ENCODE measurements around the gene HOXC6.
A peak's percentile ranks its signal among the peaks of the same experiment; 100 is the strongest.

The HOXC6 gene

DNA sequence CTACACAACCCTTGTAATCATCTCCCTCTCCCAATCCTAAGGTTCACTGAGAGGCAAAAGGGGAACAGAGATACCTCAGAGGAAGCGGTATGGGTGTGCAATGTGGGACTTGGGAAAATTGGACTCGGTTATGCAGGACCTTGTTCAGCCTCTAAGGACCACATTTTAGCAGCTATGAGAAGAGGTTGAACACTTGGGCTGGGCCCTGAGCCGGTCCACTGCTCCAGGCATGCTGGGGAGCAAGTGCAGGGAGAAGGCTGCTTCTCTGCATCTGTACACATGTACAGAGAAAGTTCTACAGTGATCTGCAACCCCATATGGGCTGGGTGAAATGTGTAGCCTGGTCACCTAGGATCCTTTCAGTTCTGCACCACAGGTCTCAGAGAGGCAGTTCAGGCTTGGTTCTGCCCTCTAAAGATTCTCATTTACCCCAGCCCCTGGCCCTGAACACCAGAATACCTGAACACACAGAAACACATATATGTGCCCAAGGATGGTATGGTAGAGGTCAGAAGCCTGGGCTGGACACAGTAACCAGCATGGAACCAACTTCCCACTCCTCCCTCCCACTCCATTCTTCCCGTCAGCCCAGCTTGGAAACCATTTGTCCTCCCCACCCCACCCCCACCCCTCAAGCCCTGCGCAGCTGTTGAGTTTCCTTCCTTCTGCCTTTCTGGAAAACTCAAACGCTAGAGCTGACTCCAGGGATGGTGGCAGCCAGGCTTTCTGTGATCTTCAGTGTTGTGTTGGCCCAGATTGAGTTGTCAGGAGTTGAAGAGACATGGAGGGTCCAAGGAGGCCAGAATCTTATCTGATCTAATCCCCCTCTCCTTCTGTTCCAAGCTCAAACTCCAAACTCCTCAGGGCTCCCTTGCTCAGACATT, 15.0 kb downstream of the HOXC6 start:
- DNase-seq = no peak

DNA sequence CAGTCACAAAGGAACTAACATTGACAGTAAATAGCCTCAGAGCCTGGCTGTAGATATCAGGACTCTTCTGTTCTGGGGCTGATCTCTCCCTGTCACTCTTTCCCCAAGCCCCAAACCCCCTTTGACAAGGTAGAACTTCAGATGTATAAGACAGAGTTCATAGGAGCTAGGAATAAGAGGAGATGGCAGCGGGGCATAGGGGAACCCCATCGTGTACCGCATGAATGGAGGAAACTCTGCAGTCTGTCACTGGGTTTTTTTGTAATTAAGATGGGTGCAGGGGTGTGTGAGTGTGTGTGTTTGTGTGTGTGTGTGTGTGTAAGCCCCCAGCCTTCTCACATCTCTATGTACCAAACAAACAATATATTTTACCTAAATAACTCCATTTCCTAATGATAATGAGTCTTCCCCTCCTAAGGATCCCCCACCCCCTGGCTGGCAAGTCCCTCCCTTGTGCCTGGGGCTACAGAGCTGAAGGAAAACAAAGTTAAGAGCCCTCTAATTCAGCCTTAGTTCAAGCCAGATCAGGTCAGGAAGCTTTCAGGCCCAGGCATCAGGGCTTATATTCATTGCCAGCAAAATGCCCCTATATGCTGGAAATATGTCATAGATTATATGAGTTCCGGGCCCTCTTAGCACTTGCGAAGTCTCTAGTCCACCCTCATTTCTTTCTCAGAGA, 16.3 kb downstream of the HOXC6 start:
- no peak for DNase-seq

DNA sequence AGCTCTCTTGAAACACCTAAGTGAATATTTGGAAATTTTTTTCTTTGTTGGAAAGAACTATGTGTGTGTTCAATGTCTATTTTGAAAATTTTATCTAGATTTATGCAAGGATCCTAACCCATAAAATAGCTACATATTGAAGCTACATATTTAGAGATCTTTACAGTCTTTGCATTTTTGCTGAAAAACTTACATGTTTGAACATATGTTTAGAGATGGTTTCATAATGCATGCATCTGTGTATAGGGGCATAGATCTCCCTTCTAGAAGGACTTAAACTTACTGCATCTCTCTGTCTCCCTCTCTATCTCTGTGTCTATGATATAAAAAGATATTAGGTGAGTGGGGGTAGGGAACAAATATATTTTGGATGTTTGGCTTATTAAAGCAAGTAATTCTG, 17.2 kb downstream of the HOXC6 start:
- DNase-seq = no peak

DNA sequence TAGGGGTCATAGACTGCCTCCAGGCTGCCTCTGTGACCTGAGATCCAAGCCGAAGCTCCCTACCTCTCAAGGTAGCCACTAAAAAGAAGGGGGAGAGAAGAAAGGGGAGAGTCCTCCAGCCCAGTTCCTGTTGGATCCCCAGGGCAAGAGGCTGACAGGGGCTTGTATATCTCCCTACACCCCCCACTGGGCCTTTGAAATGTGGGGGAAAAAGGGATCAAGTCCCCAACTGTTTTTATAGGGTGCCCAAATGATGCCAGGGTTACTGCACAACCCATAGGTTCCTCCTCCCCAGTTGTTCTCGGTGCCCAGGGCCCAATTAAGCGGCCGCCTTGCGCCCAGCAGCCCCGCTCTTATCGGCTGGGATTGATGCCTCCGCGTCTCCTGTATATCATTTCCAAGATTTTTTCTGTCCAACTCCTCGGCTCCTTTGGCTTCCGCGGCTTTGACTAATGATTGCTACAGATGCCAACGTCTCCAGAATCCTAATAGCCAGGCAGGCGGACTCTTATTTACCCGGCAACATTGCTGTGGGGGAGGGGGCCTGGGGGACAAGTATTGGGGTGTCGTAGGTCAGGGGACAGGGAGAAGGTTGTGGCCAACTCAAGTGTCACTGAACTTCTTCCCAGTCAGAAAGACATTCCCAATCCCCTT, 17.8 kb downstream of the HOXC6 start:
- DNase-seq = no peak

DNA sequence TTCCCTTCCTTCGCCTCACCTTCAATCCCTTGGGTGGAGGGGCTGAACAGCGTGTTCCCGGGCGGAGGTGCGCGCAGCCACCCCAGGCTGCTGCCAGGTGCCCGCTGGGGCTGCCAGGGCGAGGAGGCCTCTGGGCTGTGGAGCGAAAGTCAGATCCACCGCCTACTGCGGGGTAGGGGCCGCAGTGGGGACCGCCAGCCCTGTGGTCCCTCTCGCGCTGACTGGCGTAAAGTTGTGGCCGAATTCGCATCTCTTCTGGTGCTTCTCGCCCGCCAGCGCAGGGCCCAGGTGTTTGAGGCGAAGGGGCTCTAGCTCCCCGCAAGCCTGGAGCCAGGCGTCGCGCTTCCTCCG, 18.5 kb downstream of the HOXC6 start:
- no peak for DNase-seq

DNA sequence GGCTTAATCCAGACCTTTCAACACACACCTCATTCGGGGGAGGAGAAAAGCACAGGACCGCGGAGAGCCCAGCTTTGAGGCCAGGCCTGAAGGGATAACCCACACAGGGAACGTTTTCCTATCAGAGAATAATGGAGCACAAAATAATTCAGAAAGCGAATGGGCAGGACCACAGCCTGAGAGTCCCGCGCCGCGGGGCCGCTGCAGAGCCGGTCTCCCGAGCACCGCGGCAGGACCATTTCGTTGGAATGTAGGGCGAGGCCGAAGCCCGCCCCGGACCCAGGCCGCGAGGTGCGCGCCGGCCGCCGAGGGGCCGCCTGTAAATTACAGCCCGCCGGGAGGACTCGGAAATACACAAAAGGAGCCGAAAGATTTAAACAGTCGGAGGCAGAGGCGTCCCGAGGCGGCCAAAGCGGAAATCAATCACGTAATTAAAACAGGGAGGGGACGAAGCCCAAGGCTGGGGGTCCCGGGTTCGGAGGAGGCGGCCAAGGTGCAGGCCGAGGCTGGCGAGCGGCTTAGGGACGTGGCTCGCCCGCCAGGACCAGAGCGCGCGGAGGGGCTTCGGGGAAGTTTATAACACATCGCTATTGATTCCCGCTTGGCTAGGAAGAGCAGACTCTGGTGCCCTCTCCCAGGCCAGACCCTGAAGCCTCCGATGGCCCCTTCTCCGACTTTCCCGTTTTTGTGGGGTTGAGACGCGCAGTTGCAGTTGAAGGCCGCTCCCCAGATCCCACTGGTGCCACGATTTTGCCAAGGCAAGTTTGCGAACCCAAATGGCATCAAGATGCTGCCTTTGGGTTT, 19.1 kb downstream of the HOXC6 start:
- DNase-seq = no peak

DNA sequence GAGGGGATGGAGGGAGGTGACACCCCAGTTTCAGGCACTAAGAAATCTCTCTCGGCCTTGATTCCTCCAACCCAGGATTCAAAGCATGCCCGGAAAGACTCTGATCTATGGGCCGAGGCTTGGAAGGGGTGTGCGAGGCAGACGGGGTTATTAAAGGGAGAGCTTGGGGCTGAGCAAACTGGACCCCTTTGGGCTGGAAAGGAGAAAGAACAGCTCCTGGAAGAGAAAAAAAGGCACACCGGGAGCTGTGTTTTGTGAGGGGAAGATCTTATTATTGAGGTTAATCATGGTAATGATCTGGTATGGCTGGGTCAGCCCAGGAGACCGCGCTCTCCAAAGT, 19.7 kb downstream of the HOXC6 start:
- no peak for DNase-seq

DNA sequence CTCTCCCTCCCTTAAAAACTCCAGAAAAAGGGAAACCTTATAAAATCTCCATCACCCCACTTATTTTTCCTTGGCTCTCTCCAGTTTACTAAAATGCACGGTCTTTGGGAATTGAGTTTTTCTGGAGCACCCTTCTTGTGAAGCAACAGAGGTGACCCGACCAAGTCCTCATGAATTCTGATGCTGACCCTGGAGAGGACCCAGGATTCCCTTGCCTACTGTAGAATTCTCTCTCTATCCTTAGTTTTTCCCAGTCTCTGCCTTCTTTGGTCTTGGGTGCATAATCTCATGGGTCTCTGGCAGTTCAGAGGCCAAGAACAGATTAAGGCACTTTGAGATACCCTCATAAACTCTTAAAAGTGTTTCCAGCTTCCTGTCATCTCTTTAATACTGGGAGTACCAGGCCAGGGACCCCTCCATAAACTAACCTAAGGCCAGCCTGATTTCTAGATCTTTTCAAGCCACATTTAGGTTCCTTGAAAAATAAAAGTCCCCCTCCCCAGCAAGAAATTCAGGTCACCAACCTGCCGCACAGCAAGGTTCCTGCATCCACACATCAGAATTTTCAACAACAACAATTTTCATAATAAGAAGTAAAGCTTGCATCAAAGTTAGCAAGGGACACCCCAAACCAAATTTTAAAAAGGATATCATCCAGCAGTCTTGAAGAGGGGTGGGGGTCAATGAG, 20.3 kb downstream of the HOXC6 start:
- no peak for DNase-seq

DNA sequence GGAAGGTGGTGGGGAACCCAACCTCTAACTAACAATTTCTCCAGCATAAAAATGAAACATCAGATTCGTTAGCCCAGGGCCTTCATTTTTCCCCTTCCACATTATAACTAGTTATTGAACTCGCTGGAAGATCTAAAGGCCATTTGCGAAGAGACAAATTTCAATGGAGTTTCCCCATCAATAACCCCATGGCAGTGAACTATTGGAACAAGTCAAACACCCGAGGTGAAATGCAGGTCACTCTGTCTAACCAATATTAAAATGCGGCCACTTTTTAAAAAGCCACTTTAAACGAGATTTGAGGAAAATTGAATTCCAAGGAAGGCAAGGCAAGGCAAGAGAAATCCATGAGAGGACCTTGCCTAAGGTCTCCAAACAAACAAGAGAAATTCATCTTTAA, 20.9 kb downstream of the HOXC6 start:
- no peak for DNase-seq

DNA sequence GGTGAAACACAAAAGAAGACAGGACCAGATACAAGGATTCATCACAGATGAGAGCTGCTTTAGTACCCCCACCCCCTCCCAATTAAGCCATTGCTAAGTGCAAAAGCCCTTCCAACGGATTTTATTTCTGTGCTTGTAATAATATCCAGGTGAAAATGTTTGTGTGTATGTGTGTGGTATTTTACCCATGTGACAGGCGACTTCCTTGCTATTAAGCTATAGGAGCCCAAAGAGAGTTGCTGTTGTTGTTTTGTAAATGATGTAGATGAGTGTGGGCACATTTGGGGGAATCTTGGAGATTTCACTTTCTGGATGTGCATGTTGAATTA, 22.2 kb downstream of the HOXC6 start:
- no peak for DNase-seq

DNA sequence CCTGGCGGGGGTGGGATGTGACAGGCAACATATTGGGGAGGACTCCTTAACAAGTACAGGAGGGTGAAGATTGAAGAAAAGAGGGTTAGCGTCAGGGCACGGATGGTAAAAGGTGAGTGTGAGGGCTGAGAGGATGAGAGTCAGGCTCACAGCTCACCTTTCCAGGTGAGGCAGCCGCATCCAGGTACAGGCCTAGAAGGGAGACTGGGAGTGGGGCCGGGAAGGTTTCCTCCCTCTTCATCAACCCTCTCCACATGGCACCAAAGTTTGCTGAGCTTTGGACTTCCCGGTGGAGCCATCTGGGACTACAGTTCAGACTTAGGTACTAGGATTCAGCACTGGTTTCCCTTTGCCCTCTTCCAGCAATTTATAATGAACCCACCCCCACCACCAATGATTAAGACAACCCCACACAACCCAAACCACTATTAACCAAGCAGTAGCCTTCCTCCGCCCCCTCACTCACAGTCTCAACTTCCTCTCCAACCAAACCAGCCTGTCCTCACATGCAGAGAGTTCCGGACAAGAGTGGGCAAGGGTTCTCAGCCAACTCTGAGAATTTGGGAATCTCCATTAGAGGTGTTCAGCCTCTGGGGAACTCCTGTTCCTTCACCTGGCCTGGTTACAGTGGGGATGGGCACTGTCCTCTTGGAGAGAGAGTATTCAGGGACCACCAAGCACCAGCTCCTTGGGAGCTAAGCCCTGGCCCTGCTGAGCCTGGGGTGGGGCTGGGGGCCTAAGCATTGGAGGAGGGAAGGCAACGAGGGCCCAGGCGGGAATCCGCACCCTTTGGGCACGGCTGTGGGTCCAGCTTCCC, 23.0 kb downstream of the HOXC6 start:
- no peak for DNase-seq

DNA sequence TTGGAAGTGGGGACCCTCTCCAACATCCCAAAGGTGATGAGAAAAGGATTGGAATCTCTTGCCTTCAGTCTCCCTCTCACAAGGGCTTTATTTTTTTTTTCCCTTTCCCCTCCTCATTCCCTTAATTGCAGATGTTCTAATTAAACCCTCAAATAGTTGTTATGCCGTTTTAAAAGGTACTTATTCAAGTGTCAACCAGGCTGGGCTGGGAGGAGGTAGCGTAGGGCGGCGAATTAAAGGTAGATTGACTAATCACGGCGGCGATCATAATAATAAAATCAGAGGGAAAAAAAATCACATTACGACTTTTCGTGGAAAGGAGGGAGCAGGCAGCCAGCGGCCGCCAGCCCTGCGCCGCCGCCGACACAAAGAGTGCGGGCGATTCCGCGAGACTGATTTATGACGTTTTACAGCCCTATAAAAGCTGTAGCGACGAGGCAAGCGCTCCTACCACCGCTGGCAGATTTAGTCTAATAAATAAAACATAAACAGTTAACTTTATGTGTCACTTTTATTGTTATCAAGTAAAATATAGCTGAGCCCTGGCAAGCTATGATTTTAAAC, 23.7 kb downstream of the HOXC6 start:
- no peak for DNase-seq

DNA sequence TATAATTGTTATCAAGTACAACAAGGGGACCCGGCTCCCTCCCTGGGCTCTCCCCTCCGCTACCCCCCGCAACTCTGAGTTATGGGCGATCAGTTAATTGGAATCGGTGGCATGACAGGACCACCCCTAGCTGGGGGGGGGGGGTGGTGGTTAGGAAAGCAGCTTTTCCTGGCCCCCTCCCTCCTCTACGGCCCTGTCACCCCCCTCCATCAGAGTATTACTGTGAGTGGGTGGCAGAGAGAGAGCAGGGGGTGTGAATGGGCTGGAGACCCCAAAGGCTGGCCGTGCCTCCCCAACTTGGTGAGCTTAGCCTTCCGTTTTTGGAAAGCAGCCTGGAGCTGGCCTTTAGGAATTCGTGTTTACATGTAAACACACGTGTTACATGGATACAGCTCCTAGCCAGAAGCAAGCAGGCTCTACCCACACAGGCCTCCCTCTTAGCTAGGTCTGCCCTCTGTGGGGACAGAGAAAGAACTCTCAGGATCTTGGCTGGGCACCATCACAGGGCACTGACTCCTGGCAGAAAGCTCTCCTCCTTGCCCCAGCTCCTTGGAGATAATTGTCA, 24.3 kb downstream of the HOXC6 start:
- DNase-seq = no peak

DNA sequence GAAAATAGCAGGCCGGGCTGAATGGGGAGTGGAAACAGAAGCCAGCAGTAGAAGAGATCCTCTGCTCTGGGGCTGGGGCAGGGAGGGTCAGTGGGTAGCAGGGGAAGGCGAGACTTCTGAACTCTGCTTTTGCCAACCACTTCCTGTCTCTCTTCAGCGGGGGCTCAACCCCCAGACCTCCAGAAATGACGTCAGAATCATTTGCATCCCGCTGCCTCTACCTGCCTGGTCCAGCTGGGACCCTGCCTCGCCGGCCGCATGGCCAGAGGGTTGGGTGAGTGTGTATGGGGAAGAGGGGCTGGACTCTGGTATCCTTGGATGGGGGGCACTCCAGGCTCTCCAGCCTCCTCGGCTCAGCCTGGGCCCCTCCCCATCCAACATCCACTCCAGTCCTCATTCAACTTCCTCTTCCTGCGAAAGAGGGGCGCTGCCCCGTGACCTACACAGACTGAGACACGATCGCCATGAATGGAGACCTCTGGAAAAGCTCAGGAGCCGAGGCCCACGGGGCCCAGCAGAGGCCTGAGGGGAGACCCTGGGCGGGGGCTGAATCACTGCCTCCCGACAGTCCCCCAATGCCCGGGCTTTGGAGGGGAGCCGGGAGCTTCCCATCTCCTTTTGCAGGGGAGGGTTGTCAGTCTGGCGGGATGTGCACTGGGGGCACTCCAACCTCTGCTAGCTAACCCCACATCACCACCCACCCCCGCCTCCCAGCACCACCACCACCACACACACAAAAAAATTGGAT, 24.9 kb downstream of the HOXC6 start:
- peak in 1 of 2 donors; percentile 6 for DNase-seq

DNA sequence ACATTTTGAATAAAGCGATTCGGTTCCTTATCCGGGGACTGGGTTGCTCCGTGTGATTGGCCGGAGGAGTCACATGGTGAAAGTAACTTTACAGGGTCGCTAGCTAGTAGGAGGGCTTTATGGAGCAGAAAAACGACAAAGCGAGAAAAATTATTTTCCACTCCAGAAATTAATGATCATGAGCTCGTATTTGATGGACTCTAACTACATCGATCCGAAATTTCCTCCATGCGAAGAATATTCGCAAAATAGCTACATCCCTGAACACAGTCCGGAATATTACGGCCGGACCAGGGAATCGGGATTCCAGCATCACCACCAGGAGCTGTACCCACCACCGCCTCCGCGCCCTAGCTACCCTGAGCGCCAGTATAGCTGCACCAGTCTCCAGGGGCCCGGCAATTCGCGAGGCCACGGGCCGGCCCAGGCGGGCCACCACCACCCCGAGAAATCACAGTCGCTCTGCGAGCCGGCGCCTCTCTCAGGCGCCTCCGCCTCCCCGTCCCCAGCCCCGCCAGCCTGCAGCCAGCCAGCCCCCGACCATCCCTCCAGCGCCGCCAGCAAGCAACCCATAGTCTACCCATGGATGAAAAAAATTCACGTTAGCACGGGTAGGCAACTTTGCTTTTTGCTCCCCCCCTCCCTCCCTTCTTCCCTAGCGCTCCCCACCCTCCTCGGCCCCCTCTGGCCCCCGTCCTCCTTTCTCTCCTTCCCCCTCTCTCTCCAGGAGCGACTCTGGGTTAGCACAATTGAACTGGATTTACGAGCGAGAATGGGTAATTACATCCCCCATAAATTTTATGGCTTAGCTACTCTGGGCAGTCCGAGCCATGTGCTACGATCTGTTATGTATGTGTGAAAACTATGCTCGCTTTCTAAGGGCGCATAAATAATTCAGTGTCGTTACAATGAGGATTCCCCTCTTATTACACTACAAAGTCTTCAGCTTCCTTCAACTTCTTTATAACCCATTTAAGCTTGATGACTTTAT, 25.8 kb downstream of the HOXC6 start, which contains the start of gene HOXC4:
Gene HOXC4 (plus strand): TSS at position 85 of the 991 bp plus-strand sequence. CDS start 88 bp downstream, at position 173.
- no peak for DNase-seq

DNA sequence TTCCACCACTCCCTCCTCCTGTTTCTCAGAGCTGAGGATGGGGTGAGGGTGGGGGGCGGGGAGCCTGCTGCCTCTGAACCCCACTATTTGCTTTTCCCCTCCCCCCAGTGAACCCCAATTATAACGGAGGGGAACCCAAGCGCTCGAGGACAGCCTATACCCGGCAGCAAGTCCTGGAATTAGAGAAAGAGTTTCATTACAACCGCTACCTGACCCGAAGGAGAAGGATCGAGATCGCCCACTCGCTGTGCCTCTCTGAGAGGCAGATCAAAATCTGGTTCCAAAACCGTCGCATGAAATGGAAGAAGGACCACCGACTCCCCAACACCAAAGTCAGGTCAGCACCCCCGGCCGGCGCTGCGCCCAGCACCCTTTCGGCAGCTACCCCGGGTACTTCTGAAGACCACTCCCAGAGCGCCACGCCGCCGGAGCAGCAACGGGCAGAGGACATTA, 26.5 kb downstream of the HOXC6 start:
- no peak for DNase-seq

DNA sequence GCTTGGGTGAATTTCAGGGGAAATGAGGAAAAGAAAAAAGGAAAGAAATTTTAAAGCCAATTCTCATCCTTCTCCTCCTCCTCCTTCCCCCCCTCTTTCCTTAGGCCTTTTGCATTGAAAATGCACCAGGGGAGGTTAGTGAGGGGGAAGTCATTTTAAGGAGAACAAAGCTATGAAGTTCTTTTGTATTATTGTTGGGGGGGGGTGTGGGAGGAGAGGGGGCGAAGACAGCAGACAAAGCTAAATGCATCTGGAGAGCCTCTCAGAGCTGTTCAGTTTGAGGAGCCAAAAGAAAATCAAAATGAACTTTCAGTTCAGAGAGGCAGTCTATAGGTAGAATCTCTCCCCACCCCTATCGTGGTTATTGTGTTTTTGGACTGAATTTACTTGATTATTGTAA, 27.3 kb downstream of the HOXC6 start:
- DNase-seq = no peak

DNA sequence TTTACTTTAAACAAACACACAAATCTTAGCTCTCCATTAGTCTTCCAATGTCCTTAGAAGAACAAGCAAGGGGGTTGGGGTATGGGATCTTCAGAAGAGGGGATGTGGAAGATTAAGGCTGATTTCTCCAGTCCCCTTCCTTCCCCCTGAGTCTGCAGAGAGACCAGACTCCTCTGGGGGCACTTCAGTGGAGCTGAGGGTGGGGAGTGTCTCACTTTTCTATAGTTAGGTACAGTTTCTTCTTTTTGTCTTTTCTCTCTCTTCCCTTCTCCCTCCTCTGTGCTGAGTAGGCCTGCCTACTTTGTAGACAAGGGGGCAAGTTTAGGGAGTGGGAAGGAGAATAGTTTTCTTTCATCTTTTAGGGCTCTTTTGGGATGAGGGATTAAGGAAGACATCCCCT, 27.9 kb downstream of the HOXC6 start:
- DNase-seq = no peak
